Muscle layer of colon (tissue), 2 donors: ENCODE measurements around the gene ASB4.
A peak's percentile ranks its signal among the peaks of the same experiment; 100 is the strongest.

Experiments
- H3K27ac ChIP-seq: one replicate; pipeline ENCODE4 v1.7.0; 2013; ENCODE audit warnings: low read depth, mild to moderate bottlenecking, low read length, moderate library complexity
- H3K27me3 ChIP-seq, 2 donors: one replicate each; pipeline ENCODE4 v1.7.0; 2013; ENCODE audit warnings: low read length in 2 of 2, mild to moderate bottlenecking in 2 of 2; ENCODE audit not compliant: insufficient read depth in 2 of 2, control insufficient read depth in 1 of 2
- H3K36me3 ChIP-seq: one replicate; pipeline ENCODE4 v1.7.0; 2013; ENCODE audit warnings: mild to moderate bottlenecking, low read length; ENCODE audit not compliant: insufficient read depth
- H3K4me1 ChIP-seq: one replicate; pipeline ENCODE4 v1.7.0; 2013; ENCODE audit warnings: mild to moderate bottlenecking, low read length; ENCODE audit not compliant: insufficient read depth
- H3K4me3 ChIP-seq, 2 donors: one replicate each; pipeline ENCODE4 v1.7.0; 2013; ENCODE audit warnings: low read length in 2 of 2, low read depth in 1 of 2, mild to moderate bottlenecking in 1 of 2, moderate library complexity in 1 of 2
- H3K9ac ChIP-seq: one replicate; pipeline ENCODE4 v1.7.0; 2013; ENCODE audit warnings: low read length
- H3K9me3 ChIP-seq: one replicate; pipeline ENCODE4 v1.7.0; 2013; ENCODE audit warnings: mild to moderate bottlenecking, low read length
- donor health status: abdominal sarcoma.
- donor health status: Adenocarcinoma of cecum.

Gene ASB4

GRCh38 chr7:95579318-95579717 is 93.6 kb downstream of the ASB4 start:
- no peaks in the 10 kb centered on the region for H3K4me1 ChIP-seq
- H3K9ac ChIP-seq, result no peak overlapping the region
- H3K9me3 ChIP-seq, result no peaks in the 10 kb centered on the region
- H3K4me3 ChIP-seq, result no peak overlapping the region
- no peaks in the 10 kb centered on the region for H3K27me3 ChIP-seq
- peaks cover 6% of the 10 kb centered on the region for H3K36me3 ChIP-seq
- H3K27ac ChIP-seq, result no peak overlapping the region

DNA sequence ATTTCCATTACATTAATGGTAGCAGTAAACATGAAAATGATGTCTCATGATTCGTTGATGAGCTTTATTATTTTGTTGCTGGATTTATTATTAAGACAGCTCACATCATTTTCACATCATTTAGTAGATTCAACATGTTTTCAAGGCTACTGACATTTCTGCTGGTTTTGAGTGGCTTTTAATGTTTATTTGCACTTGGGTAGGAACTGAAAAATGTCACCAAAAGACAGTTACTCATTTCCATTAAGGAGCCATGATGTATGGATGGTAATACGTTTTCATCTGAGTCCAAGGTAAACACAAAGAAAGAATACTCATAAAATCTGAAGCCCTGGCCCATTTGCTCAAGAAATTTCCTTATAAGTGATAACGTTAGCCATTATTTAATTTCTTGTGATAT is 95.7 kb downstream of the ASB4 start:
- no peak overlapping the region for H3K27ac ChIP-seq

DNA sequence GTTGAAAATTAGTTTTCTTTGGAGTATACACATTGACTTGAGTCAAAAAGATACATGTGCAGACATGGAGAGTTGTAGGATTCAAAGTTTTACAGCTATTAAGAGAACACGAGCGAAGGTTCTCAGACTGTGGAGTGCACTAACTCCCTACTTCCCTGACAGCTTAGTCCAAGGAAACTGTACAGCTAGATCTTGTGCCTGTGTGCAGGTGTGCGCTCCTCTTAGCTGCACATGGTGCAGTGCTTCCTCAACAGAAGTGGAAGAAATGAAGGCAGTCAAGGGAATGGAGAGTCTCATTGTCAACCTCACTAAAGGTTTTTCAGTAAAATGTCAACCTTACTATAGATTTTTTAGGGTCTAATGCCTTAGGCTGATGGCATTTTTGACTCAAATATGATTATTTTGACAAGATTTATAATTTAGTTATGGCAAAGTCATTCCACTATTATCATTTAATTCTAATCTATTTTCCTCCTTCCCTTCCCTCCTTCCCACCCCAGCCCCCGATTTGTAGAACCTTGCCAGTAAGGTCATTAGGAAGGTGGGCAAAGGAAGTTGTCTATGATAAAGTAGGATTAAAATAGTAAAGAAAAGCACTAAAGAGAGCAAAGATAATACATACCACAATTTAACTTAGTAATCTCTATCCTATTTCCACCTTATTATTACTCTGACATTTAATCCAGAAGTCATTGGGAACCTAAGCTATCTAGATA is 97.0 kb downstream of the ASB4 start:
- no peak overlapping the region for H3K27ac ChIP-seq

More for the DNA sequence above, 95.7 kb downstream of the ASB4 start:
- H3K4me1 ChIP-seq, result peaks cover 2% of the 10 kb centered on the region
- H3K4me3 ChIP-seq, result no peak overlapping the region
- peaks cover 26% of the 10 kb centered on the region for H3K36me3 ChIP-seq
- no peaks in the 10 kb centered on the region for H3K9me3 ChIP-seq
- H3K27me3 ChIP-seq, result no peaks in the 10 kb centered on the region
- H3K9ac ChIP-seq, result no peak overlapping the region

GRCh38 chr7:95583834-95584621 is 98.3 kb downstream of the ASB4 start:
- Histone ChIP-seq H3K27ac (no peak overlapping the region), H3K4me3 (no peak overlapping the region), H3K36me3 (peaks cover 52% of the 10 kb centered on the region), H3K27me3 (no peaks in the 10 kb centered on the region), H3K9me3 (no peaks in the 10 kb centered on the region), H3K4me1 (peaks cover 26% of the 10 kb centered on the region), H3K9ac (no peak overlapping the region)

More for the DNA sequence above, 97.0 kb downstream of the ASB4 start:
- peaks cover 13% of the 10 kb centered on the region for H3K4me1 ChIP-seq
- no peaks in the 10 kb centered on the region for H3K27me3 ChIP-seq
- peaks cover 39% of the 10 kb centered on the region for H3K36me3 ChIP-seq
- no peaks in the 10 kb centered on the region for H3K9me3 ChIP-seq
- H3K4me3 ChIP-seq, result no peak overlapping the region
- no peak overlapping the region for H3K9ac ChIP-seq

DNA sequence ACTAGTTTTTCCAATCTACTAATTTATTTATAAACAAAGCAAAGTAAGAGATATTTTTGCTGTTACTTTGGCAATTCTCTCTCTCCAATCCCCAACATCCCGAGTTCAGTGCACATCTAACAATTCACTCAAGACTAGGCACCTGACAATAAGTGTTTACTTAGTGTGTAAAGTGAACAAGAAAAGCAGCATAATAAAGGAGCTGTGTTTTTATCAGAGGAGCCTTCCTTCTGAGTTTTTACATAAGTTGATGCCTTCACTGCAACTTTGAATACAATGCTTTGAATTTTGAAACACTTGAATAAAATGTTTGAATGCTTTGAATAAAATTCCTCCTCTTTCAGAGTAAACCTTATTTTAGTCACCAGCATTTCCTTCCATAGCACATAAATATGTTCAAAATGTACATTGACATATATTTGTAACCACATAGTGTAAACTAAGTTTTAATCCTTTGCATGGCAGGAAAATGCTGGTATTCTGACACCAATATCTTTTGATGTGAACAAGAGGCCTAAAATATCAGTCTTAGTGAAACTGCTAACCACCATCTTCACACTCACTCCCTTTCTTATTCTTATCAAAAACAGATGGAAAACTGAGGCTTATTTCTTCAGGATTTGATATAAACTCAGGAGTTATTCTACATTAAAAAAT is 99.2 kb downstream of the ASB4 start:
- Histone ChIP-seq H3K27ac (no peak overlapping the region), H3K27me3 (no peaks in the 10 kb centered on the region), H3K9me3 (no peaks in the 10 kb centered on the region), H3K36me3 (peaks cover 60% of the 10 kb centered on the region), H3K9ac (no peak overlapping the region), H3K4me1 (peaks cover 35% of the 10 kb centered on the region), H3K4me3 (no peak overlapping the region)

GRCh38 chr7:95585426-95585789 is 99.7 kb downstream of the ASB4 start:
- H3K36me3 ChIP-seq, result peaks cover 62% of the 10 kb centered on the region
- H3K4me3 ChIP-seq, result no peak overlapping the region
- no peaks in the 10 kb centered on the region for H3K27me3 ChIP-seq
- peaks cover 37% of the 10 kb centered on the region for H3K4me1 ChIP-seq
- H3K9ac ChIP-seq, result no peak overlapping the region
- H3K27ac ChIP-seq, result no peak overlapping the region
- no peaks in the 10 kb centered on the region for H3K9me3 ChIP-seq

GRCh38 chr7:95586951-95587301 is 101.2 kb downstream of the ASB4 start:
- H3K27me3 ChIP-seq, result no peaks in the 10 kb centered on the region
- no peak overlapping the region for H3K9ac ChIP-seq
- H3K4me1 ChIP-seq, result peaks cover 52% of the 10 kb centered on the region
- H3K36me3 ChIP-seq, result peaks cover 76% of the 10 kb centered on the region
- H3K9me3 ChIP-seq, result no peaks in the 10 kb centered on the region
- no peak overlapping the region for H3K27ac ChIP-seq
- H3K4me3 ChIP-seq, result peak overlapping the region in 1 of 2 donors; percentile 0

- Histone ChIP-seq H3K9me3 (no peaks in the 10 kb centered on the region), H3K27me3 (no peaks in the 10 kb centered on the region), H3K4me3 (no peak overlapping the region), H3K36me3 (peaks cover 89% of the 10 kb centered on the region), H3K27ac (peak overlapping the region; percentile 14), H3K9ac (peak overlapping the region; percentile 23), H3K4me1 (peaks cover 58% of the 10 kb centered on the region)
Measured at GRCh38 chr7:95589031-95589430, 103.3 kb downstream of the ASB4 start.

GRCh38 chr7:95589766-95590165 is 104.0 kb downstream of the ASB4 start:
- Histone ChIP-seq H3K27ac (no peak overlapping the region), H3K9me3 (no peaks in the 10 kb centered on the region), H3K9ac (no peak overlapping the region), H3K27me3 (no peaks in the 10 kb centered on the region), H3K4me1 (peaks cover 62% of the 10 kb centered on the region), H3K4me3 (no peak overlapping the region), H3K36me3 (peaks cover 92% of the 10 kb centered on the region)
